HG03280 (cell line): Measurements from ENCODE around the gene KLKB1.

Experiments
- ATAC-seq: cut with Tn5 transposase; IDR thresholded peaks from one replicate; pipeline ENCODE4 v1.9.1; 2021; ENCODE audit warnings: mild to moderate bottlenecking, moderate library complexity; ENCODE audit not compliant: unreplicated experiment

Gene KLKB1

DNA sequence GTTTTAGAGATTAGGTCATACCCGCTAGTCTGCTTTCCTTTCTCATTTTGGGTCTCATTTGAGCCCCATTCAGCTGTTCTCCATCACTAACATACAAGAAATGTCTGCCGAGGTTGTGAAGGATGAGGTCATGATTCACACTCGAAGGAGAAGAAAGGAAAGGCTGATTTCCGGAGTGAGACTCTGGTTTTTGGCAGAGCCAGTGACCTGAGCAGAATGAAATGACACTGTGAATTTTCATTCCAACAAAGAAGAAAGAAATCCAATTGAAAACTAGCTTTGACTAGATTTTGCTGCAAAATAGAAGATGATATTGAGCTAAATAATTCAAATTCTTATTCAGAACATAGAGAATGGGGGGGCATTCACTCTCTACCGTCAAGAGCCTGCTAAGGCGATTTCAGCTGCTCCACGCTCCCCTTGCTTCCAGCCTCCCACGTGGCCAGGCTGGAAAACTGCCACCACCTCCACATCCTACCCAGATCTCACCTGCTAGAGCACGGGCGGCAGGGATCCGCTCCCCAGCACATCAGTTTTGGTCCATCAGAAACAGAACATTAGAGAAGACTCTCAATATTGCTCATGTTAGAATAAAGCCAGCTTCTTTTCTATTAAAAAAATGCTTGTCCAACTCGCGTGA, 77.7 kb downstream of the KLKB1 start:
- ATAC-seq: no peak

GRCh38 chr4:186307497-186307896, 80.2 kb downstream of the KLKB1 start:
- ATAC-seq: no peak

DNA sequence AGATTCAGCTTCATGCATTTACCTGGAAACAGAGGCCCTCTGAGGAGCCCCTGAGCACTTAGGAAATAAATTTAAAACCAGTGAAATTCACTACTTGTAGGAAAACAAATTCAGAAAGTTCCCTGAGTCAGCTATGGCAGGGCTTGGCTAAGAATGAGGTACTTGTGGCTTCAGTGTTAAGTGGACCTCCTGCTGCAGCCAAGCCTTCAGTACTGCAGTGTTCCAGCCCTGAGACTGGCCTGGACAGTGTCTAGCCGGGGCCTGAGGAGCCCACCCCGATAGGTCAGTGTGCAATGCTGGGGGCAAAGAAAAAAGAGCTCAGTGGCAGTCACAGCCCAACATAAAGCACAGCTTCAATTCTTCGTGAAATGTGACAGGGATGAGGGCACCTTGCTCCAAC, 80.6 kb downstream of the KLKB1 start:
- ATAC-seq: no peak
